Suppressor macrophage treated with lipopolysaccharide for 4 hours (primary cell): ENCODE measurements around the gene BRD2.

ENCODE experiments used
- DNase-seq: peaks from one replicate; pipeline ENCODE4 v3.0.0-alpha.2; 2020

BRD2 gene

GRCh38 chr6:32950010-32950409 lies 18.4 kb upstream of the BRD2 start:
- DNase-seq = no peak

- DNase-seq = no peak
Observed at GRCh38 chr6:32950449-32950848, 17.9 kb upstream of the BRD2 start.

GRCh38 chr6:32952817-32953739 lies 15.3 kb upstream of the BRD2 start, which contains the start of gene HLA-DMA:
Gene HLA-DMA, minus strand, starts transcription at chr6:32953097. Its CDS starts 61 bp downstream, at chr6:32953036.
- peak; percentile 98 for DNase-seq

- DNase-seq = no peak
Observed at GRCh38 chr6:32953775-32954174, 14.6 kb upstream of the BRD2 start.

GRCh38 chr6:32954267-32954666 lies 14.1 kb upstream of the BRD2 start:
- DNase-seq = no peak

- DNase-seq = no peak
Observed at GRCh38 chr6:32954986-32955802, 13.2 kb upstream of the BRD2 start.

GRCh38 chr6:32956176-32956575 lies 12.2 kb upstream of the BRD2 start:
- no peak for DNase-seq

- no peak for DNase-seq
Observed at GRCh38 chr6:32960563-32960962, 7.8 kb upstream of the BRD2 start.

- DNase-seq = no peak
Observed at GRCh38 chr6:32962213-32962826, 6.1 kb upstream of the BRD2 start.

- peak; percentile 51 for DNase-seq
Observed at GRCh38 chr6:32963866-32964265, 4.5 kb upstream of the BRD2 start.

- no peak for DNase-seq
Observed at GRCh38 chr6:32964776-32965175, 3.6 kb upstream of the BRD2 start.

- peak; percentile 40 for DNase-seq
Observed at GRCh38 chr6:32967151-32968091, 973 bp upstream of the BRD2 start.

GRCh38 chr6:32968867-32969684 lies 682 bp downstream of the BRD2 start:
- DNase-seq = peak; percentile 75

- peak; percentile 90 for DNase-seq
Observed at GRCh38 chr6:32969685-32970412, 1.5 kb downstream of the BRD2 start.

- DNase-seq = peak; percentile 91
Observed at GRCh38 chr6:32970413-32971241, 2.2 kb downstream of the BRD2 start.

GRCh38 chr6:32971242-32971580 lies 2.8 kb downstream of the BRD2 start:
- DNase-seq = no peak

GRCh38 chr6:32971581-32972352 lies 3.4 kb downstream of the BRD2 start:
- DNase-seq = peak; percentile 100

GRCh38 chr6:32972353-32973143 lies 4.2 kb downstream of the BRD2 start:
- DNase-seq = peak; percentile 60
